GM10266 (cell line): ENCODE results near the gene TUSC1.
"Not testable (repeated sequence)": the region's sequence is repeated elsewhere in the genome, so short reads cannot be mapped to it uniquely, and the experiment has no call there.

ENCODE experiments used
- DNase-seq: peaks from one replicate; pipeline ENCODE4 v3.0.0; 2012; ENCODE audit errors: extremely low spot score
- CTCF ChIP-seq: IDR thresholded peaks from 2 replicates; pipeline ENCODE4 v1.5.1; 2012; ENCODE audit warnings: mild to moderate bottlenecking, low read depth; ENCODE audit not compliant: control insufficient read depth, insufficient read depth; ENCODE audit errors: missing control alignments

Gene TUSC1

GRCh38 chr9:25702536-25702935 is 24.3 kb upstream of the TUSC1 start:
- TF ChIP-seq CTCF, result no peak
- DNase-seq, result no peak

GRCh38 chr9:25700899-25701298 is 22.7 kb upstream of the TUSC1 start:
- not testable (repeated sequence) for DNase-seq

GRCh38 chr9:25700430-25700829 is 22.2 kb upstream of the TUSC1 start:
- no peak for DNase-seq
- no peak for TF ChIP-seq CTCF

DNA sequence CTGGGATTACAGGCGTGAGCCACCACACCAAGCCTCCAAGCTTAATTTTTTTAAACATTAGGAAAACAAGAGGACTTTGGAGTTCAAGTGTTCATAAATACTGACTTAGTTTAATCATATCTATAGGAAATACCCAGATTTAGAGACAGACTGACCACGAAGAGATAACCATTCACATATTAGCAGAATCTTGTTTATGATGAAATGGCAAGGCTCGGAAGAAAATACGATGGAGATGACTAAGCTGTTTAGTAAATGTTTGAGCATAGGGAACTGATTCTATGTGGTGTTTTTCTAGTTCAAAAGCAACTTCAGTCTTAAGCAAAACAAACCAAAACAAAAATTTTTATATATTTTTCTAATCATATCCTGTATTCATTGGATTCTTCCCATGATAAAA is 13.5 kb upstream of the TUSC1 start:
- DNase-seq, result no peak
- no peak for TF ChIP-seq CTCF

DNA sequence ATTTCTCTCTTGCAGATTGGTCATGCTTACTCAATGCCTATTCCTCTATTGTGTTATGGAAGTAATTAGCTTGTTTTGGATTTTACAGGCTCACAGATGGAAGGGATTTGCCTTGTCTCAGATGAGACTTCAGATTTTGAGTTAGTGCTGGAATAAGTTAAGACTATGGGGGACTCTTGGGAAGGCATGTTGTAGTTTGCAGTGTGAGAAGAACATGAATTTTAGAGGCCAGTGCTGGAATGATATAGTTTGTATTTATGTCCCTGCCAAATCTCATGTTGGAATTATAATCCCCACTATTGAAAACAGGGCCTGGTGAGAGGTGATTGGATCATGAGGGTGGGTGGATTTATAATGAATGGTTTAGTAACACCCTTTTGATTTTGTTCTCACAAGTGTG is 6.1 kb upstream of the TUSC1 start:
- TF ChIP-seq CTCF, result no peak
- no peak for DNase-seq

- TF ChIP-seq CTCF, result no peak
- no peak for DNase-seq
Observed at GRCh38 chr9:25681266-25681665, 3.0 kb upstream of the TUSC1 start.

DNA sequence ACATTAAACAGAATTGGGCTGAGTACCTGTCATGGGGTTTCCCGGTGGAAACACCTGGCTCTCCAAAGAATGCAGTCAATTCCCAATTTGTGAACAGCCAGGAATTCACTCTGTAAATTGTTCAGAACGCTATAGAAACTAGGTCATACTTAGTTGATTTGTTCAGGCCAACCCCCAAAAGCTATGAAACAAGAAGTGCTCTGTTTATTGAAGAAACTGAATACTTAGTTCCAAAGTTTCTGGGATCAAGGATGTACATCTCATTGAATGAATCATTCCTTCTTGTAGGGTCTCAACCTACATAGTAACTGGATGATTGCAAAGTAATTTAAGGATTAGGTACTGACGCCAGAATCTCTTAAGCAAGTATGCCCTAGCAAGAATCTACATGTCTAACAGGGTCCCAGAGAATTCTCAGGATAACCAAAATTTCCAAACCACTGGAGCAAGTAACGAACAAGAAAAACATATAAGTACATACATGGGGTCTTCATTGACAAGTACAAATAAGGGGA is 659 bp upstream of the TUSC1 start:
- no peak for TF ChIP-seq CTCF
- no peak for DNase-seq
